Keratinocyte (primary cell): ENCODE data around the gene FEN1.

ENCODE experiments used
- CTCF ChIP-seq, 3 experiments: IDR thresholded peaks in 1 of 3; conservative IDR thresholded peaks in 1 of 3; optimal IDR thresholded peaks in 1 of 3; 2 replicates in 2 of 3; 3 replicates in 1 of 3; pipeline versions ENCODE3 to v1.5.1; 2011; ENCODE audit warnings: low read length in 3 of 3, mild to moderate bottlenecking in 3 of 3, moderate library complexity in 2 of 3, control low read depth in 1 of 3, inconsistent platforms in 1 of 3; ENCODE audit not compliant: insufficient read depth in 2 of 3; ENCODE audit errors: extremely low read depth in 1 of 3
- EZH2 ChIP-seq: IDR thresholded peaks from one replicate; pipeline ENCODE4 v1.6.1; 2012; ENCODE audit warnings: inconsistent platforms, mild to moderate bottlenecking, low read length, moderate library complexity

- TF ChIP-seq CTCF (optimal IDR thresholded peaks at IDR 0.05 in 1 of 3, IDR thresholded peaks at IDR 0.05 in 1 of 3, conservative IDR thresholded peaks at IDR 0.05 in 1 of 3; ENCODE audit: extremely low read depth in 1 of 3, insufficient read depth in 2 of 3, low read length in 3 of 3): no peak
- no peak for TF ChIP-seq EZH2
Measured at GRCh38 chr11:61820174-61820573, 27.5 kb downstream of the FEN1 start.
